Measurements from ENCODE around the gene USP34. TPM values are rescaled to one million over a fixed set of nuclear protein-coding genes. Genes with fewer than 3 reads are reported as not detected.
A peak's percentile ranks its signal among the peaks of the same experiment; 100 is the strongest.
"Not testable (repeated sequence)": the region's sequence is repeated elsewhere in the genome, so short reads cannot be mapped to it uniquely, and the experiment has no call there.

Gene USP34
- total and polyA plus RNA-seq, 9 of the 15 experiments (the other 6 are each of a cell fraction or from before 2014, with no cell fraction given) = 19.8 to 108 (median 67.8) TPM

DNA sequence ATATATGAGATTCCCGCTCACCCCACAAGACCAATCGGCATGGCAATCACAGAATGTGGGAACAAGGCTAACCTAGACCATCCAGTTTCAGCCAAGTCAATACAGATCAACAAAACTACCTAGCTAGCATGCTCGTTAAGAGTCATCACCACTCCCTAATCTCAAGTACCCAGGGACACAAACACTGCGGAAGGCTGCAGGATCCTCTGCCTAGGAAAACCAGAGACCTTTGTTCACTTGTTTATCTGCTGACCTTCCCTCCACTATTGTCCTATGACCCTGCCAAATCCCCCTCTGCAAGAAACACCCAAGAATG lies 90.0 kb downstream of the USP34 start:
- H4K20me1 ChIP-seq (replicated peaks; ENCODE audit: control insufficient read depth, insufficient read depth, low read length); H3K27ac ChIP-seq (ENCODE audit: extremely low read depth, low read depth, low read length); in situ Hi-C loops (cut with MboI); H3K79me2 ChIP-seq (ENCODE audit: control insufficient read depth, insufficient read depth, low read length); BruUV-seq (replicated peaks); H3K9me3 ChIP-seq (replicated peaks; ENCODE audit: control insufficient read depth, insufficient read depth, low read depth, low read length); DNase-seq (ENCODE audit: extremely low read depth in 1 of 4, low spot score in 3 of 4); ATAC-seq; H3K9ac ChIP-seq (ENCODE audit: insufficient read depth in 1 of 2, low read depth in 2 of 2, low read length in 2 of 2); FAIRE-seq; H3K27me3 ChIP-seq (ENCODE audit: control insufficient read depth in 2 of 2, insufficient read depth in 2 of 2, low read length in 2 of 2); H3K4me1 ChIP-seq (replicated peaks in 1 of 2; ENCODE audit: control insufficient read depth in 2 of 2, insufficient read depth in 2 of 2, low read length in 2 of 2); intact Hi-C loops (cut with micrococcal nuclease); H3K4me3 ChIP-seq; H2AFZ ChIP-seq (ENCODE audit: low read depth, low read length); H3K9me1 ChIP-seq (ENCODE audit: control insufficient read depth, insufficient read depth, low read length); H3K4me2 ChIP-seq (ENCODE audit: insufficient read depth, low read length); CTCF ChIA-PET (ENCODE audit: low intra/inter-chr PET ratio): not testable (repeated sequence)
- H3K36me3 ChIP-seq (ENCODE audit: control insufficient read depth, insufficient read depth, low read length) = peaks cover 70% of the 10 kb centered on the region
- POLR2A ChIA-PET = interaction anchor here (1.5 kb wide), 1 partner anchor 9 kb away, joined by 4 read pairs; no protein-coding TSS in a partner anchor
- 89% methylated on average over 3 of the region's 4 CpGs for WGBS (ENCODE audit: insufficient coverage, low coverage, missing lambda C conversion rate)
- peak; percentile 15 for TF ChIP-seq SP2 (IDR thresholded peaks at IDR 0.05; ENCODE audit: extremely low read depth, low read depth, low read length, poor library complexity, severe bottlenecking)

DNA sequence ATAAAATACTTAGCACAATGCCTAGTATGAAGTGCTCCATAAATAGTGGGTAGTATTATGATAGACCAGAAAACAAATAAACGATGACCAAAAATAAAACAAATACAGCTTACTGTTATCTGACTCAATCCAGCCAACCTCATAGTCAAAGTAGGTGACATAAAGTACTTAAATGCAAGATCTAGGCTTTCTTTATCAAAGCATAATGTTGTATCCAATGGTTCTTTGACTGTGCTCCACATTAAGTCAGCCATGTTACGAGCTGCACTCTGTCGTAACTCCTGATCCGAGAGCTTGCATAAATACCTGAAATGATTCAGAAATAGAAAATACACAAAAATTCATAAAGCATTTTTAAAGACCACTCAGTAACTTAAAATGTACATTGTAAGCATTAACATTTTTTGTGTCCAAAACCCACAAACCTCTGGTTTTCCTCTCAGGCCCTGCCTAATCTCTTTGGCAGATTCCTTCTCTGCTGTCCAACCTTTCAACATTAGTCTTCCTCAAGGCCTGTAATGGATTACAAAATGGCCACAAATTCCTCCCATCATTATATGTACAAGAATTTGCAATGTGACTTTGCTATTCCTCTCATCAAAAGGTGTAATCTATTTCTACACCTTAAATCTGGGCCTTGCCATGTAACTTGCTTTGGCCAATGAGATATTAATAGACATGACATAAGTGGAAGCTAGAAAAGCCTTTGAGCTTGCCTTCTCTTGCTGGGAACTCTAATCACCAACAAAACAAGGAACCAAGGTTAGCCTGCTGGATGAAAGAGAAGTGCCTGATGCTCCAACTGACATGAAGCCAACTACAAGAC lies 90.6 kb downstream of the USP34 start:
- ATAC-seq (no peak), FAIRE-seq (peak; percentile 35), DNase-seq (ENCODE audit: extremely low read depth in 1 of 4, low spot score in 3 of 4) (no peak)
- Histone ChIP-seq H3K4me1 (replicated peaks in 1 of 2; ENCODE audit: control insufficient read depth in 2 of 2, insufficient read depth in 2 of 2, low read length in 2 of 2) (no peaks in the 10 kb centered on the region), H3K9me3 (replicated peaks; ENCODE audit: control insufficient read depth, insufficient read depth, low read depth, low read length) (no peaks in the 10 kb centered on the region), H3K4me2 (ENCODE audit: insufficient read depth, low read length) (no peak overlapping the region), H2AFZ (ENCODE audit: low read depth, low read length) (no peak overlapping the region), H3K27ac (ENCODE audit: extremely low read depth, low read depth, low read length) (no peak overlapping the region), H3K79me2 (ENCODE audit: control insufficient read depth, insufficient read depth, low read length) (peaks cover 4% of the 10 kb centered on the region; the same call in 1 of the 3 replicates), H3K9ac (ENCODE audit: insufficient read depth in 1 of 2, low read depth in 2 of 2, low read length in 2 of 2) (no peak overlapping the region), H3K9me1 (ENCODE audit: control insufficient read depth, insufficient read depth, low read length) (no peaks in the 10 kb centered on the region), H3K27me3 (ENCODE audit: control insufficient read depth in 2 of 2, insufficient read depth in 2 of 2, low read length in 2 of 2) (no peaks in the 10 kb centered on the region), H4K20me1 (replicated peaks; ENCODE audit: control insufficient read depth, insufficient read depth, low read length) (no peaks in the 10 kb centered on the region), H3K36me3 (ENCODE audit: control insufficient read depth, insufficient read depth, low read length) (peaks cover 71% of the 10 kb centered on the region), H3K4me3 (no peak overlapping the region)
- no TSS peak for BruUV-seq (replicated peaks)
- intact Hi-C loops (cut with micrococcal nuclease) = no loop called here
- CTCF ChIA-PET (ENCODE audit: low intra/inter-chr PET ratio) = no interaction called here
- POLR2A ChIA-PET = interaction anchor here (0.7 to 1.5 kb wide), 4 partner anchors 9 to 19 kb away, joined by 3 to 5 read pairs (median 4); no protein-coding TSS in a partner anchor
- WGBS (ENCODE audit: insufficient coverage, low coverage, missing lambda C conversion rate) = 95% methylated on average over 4 of the region's 4 CpGs
- in situ Hi-C loops (cut with MboI) = no loop called here
- TF ChIP-seq STAG1 (CRISPR knock-in tag; IDR thresholded peaks at IDR 0.05; ENCODE audit: borderline replicate concordance) = no peak
- no peak for TF ChIP-seq ZNF696 (CRISPR knock-in tag; conservative IDR thresholded peaks at IDR 0.05)
- TF ChIP-seq KLF16 (IDR thresholded peaks at IDR 0.05) = no peak
- no peak for TF ChIP-seq NR2C1 (IDR thresholded peaks at IDR 0.05)
- no peak for TF ChIP-seq NR2C1 (tag; IDR thresholded peaks at IDR 0.05)
- TF ChIP-seq ZNF584 (CRISPR knock-in tag; IDR thresholded peaks at IDR 0.05; ENCODE audit: low read depth) = no peak
- TF ChIP-seq, protein P1, sequence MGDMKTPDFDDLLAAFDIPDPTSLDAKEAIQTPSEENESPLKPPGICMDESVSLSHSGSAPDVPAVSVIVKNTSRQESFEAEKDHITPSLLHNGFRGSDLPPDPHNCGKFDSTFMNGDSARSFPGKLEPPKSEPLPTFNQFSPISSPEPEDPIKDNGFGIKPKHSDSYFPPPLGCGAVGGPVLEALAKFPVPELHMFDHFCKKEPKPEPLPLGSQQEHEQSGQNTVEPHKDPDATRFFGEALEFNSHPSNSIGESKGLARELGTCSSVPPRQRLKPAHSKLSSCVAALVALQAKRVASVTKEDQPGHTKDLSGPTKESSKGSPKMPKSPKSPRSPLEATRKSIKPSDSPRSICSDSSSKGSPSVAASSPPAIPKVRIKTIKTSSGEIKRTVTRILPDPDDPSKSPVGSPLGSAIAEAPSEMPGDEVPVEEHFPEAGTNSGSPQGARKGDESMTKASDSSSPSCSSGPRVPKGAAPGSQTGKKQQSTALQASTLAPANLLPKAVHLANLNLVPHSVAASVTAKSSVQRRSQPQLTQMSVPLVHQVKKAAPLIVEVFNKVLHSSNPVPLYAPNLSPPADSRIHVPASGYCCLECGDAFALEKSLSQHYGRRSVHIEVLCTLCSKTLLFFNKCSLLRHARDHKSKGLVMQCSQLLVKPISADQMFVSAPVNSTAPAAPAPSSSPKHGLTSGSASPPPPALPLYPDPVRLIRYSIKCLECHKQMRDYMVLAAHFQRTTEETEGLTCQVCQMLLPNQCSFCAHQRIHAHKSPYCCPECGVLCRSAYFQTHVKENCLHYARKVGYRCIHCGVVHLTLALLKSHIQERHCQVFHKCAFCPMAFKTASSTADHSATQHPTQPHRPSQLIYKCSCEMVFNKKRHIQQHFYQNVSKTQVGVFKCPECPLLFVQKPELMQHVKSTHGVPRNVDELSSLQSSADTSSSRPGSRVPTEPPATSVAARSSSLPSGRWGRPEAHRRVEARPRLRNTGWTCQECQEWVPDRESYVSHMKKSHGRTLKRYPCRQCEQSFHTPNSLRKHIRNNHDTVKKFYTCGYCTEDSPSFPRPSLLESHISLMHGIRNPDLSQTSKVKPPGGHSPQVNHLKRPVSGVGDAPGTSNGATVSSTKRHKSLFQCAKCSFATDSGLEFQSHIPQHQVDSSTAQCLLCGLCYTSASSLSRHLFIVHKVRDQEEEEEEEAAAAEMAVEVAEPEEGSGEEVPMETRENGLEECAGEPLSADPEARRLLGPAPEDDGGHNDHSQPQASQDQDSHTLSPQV (IDR thresholded peaks at IDR 0.05) = no peak

Data from K562 (cell line).